ENCODE results near the gene GRAP2. TPM values are rescaled to one million over a fixed set of nuclear protein-coding genes. Genes with fewer than 3 reads are reported as not detected.
A peak's percentile ranks its signal among the peaks of the same experiment; 100 is the strongest.

Gene GRAP2
- total RNA-seq, 1 donor from 2014 or later = 38.4 TPM

- H3K27me3 Mint-ChIP-seq = no peaks in the 10 kb centered on the region
- H3K4me3 Mint-ChIP-seq = peak overlapping the region; percentile 61
- H3K27ac Mint-ChIP-seq = peak overlapping the region; percentile 56
- DNase-seq = no peak
- peaks cover 64% of the 10 kb centered on the region for H3K4me1 Mint-ChIP-seq
- H3K9me3 Mint-ChIP-seq = no peaks in the 10 kb centered on the region
- H3K36me3 Mint-ChIP-seq (ENCODE audit: low read depth) = peaks cover 14% of the 10 kb centered on the region
- intact Hi-C loops (cut with micrococcal nuclease) = loop anchor here (5.0 kb wide), 1 partner anchor 39 kb away; the partner anchor contains the start of gene TMA7B
Measured at GRCh38 chr22:39923696-39924095, 22.8 kb downstream of the GRAP2 start.

GRCh38 chr22:39924286-39924685 is 23.4 kb downstream of the GRAP2 start:
- H3K4me1 Mint-ChIP-seq = peaks cover 64% of the 10 kb centered on the region
- H3K4me3 Mint-ChIP-seq = no peak overlapping the region
- H3K9me3 Mint-ChIP-seq = no peaks in the 10 kb centered on the region
- H3K36me3 Mint-ChIP-seq (ENCODE audit: low read depth) = peaks cover 14% of the 10 kb centered on the region
- intact Hi-C loops (cut with micrococcal nuclease) = loop anchor here (5.0 kb wide), 1 partner anchor 38 kb away; the partner anchor contains the start of gene TMA7B
- no peak overlapping the region for H3K27ac Mint-ChIP-seq
- DNase-seq = no peak
- H3K27me3 Mint-ChIP-seq = no peaks in the 10 kb centered on the region

- Mint-ChIP-seq H3K27me3 (no peaks in the 10 kb centered on the region), H3K27ac (no peak overlapping the region), H3K9me3 (no peaks in the 10 kb centered on the region), H3K4me1 (peaks cover 54% of the 10 kb centered on the region), H3K4me3 (no peak overlapping the region), H3K36me3 (ENCODE audit: low read depth) (peaks cover 14% of the 10 kb centered on the region)
- intact Hi-C loops (cut with micrococcal nuclease) = no loop called here
- no peak for DNase-seq
Measured at GRCh38 chr22:39925273-39925672, 24.4 kb downstream of the GRAP2 start.

GRCh38 chr22:39925909-39926679 is 25.2 kb downstream of the GRAP2 start:
- no peaks in the 10 kb centered on the region for H3K27me3 Mint-ChIP-seq
- no peak overlapping the region for H3K4me3 Mint-ChIP-seq
- peak; percentile 79 for DNase-seq
- H3K4me1 Mint-ChIP-seq = peaks cover 46% of the 10 kb centered on the region
- intact Hi-C loops (cut with micrococcal nuclease) = loop anchor here (2.0 kb wide), 1 partner anchor 17 kb away; no protein-coding TSS in a partner anchor
- no peaks in the 10 kb centered on the region for H3K9me3 Mint-ChIP-seq
- peaks cover 14% of the 10 kb centered on the region for H3K36me3 Mint-ChIP-seq (ENCODE audit: low read depth)
- no peak overlapping the region for H3K27ac Mint-ChIP-seq

- Mint-ChIP-seq H3K27me3 (no peaks in the 10 kb centered on the region), H3K4me1 (peaks cover 43% of the 10 kb centered on the region), H3K36me3 (ENCODE audit: low read depth) (peaks cover 14% of the 10 kb centered on the region), H3K9me3 (no peaks in the 10 kb centered on the region), H3K27ac (no peak overlapping the region), H3K4me3 (no peak overlapping the region)
- intact Hi-C loops (cut with micrococcal nuclease) = loop anchor here (2.0 kb wide), 1 partner anchor 18 kb away; no protein-coding TSS in a partner anchor
- no peak for DNase-seq
Measured at GRCh38 chr22:39926753-39927152, 25.9 kb downstream of the GRAP2 start.

- H3K27ac Mint-ChIP-seq = no peak overlapping the region
- intact Hi-C loops (cut with micrococcal nuclease) = loop anchor here (2.0 kb wide), 1 partner anchor 19 kb away; no protein-coding TSS in a partner anchor
- peak; percentile 77 for DNase-seq
- H3K9me3 Mint-ChIP-seq = no peaks in the 10 kb centered on the region
- peaks cover 39% of the 10 kb centered on the region for H3K4me1 Mint-ChIP-seq
- no peak overlapping the region for H3K4me3 Mint-ChIP-seq
- peaks cover 6% of the 10 kb centered on the region for H3K36me3 Mint-ChIP-seq (ENCODE audit: low read depth)
- H3K27me3 Mint-ChIP-seq = no peaks in the 10 kb centered on the region
Measured at GRCh38 chr22:39927544-39927943, 26.7 kb downstream of the GRAP2 start.

- H3K27ac Mint-ChIP-seq = no peak overlapping the region
- intact Hi-C loops (cut with micrococcal nuclease) = loop anchor here (1.0 kb wide), 1 partner anchor 9 kb away; no protein-coding TSS in a partner anchor
- peaks cover 5% of the 10 kb centered on the region for H3K36me3 Mint-ChIP-seq (ENCODE audit: low read depth)
Measured at GRCh38 chr22:39928536-39929520, 27.9 kb downstream of the GRAP2 start.

GRCh38 chr22:39931251-39931650 is 30.4 kb downstream of the GRAP2 start:
- Mint-ChIP-seq H3K27me3 (no peaks in the 10 kb centered on the region), H3K4me1 (peaks cover 41% of the 10 kb centered on the region), H3K27ac (no peak overlapping the region), H3K4me3 (no peak overlapping the region), H3K36me3 (ENCODE audit: low read depth) (peaks cover 2% of the 10 kb centered on the region), H3K9me3 (no peaks in the 10 kb centered on the region)
- no peak for DNase-seq
- intact Hi-C loops (cut with micrococcal nuclease) = loop anchor here (1.0 to 5.0 kb wide), 2 partner anchors 23 to 91 kb away; no protein-coding TSS in a partner anchor

More at GRCh38 chr22:39928536-39929520, 27.9 kb downstream of the GRAP2 start:
- H3K9me3 Mint-ChIP-seq = no peaks in the 10 kb centered on the region
- no peak overlapping the region for H3K4me3 Mint-ChIP-seq
- no peak for DNase-seq
- H3K27me3 Mint-ChIP-seq = no peaks in the 10 kb centered on the region
- peaks cover 43% of the 10 kb centered on the region for H3K4me1 Mint-ChIP-seq

GRCh38 chr22:39932166-39932565 is 31.3 kb downstream of the GRAP2 start:
- Mint-ChIP-seq H3K27me3 (no peaks in the 10 kb centered on the region), H3K36me3 (ENCODE audit: low read depth) (peaks cover 4% of the 10 kb centered on the region), H3K27ac (no peak overlapping the region), H3K4me1 (peaks cover 47% of the 10 kb centered on the region), H3K4me3 (peak overlapping the region; percentile 24), H3K9me3 (no peaks in the 10 kb centered on the region)
- intact Hi-C loops (cut with micrococcal nuclease) = loop anchor here (2.0 to 5.0 kb wide), 2 partner anchors 29 to 90 kb away; partner anchors contain the start of gene TMA7B
- DNase-seq = no peak

- H3K36me3 Mint-ChIP-seq (ENCODE audit: low read depth) = peaks cover 4% of the 10 kb centered on the region
- H3K4me3 Mint-ChIP-seq = peak overlapping the region; percentile 74
- peak overlapping the region; percentile 91 for H3K27ac Mint-ChIP-seq
- intact Hi-C loops (cut with micrococcal nuclease) = loop anchor here (2.0 to 5.0 kb wide), 2 partner anchors 28 to 89 kb away; partner anchors contain the start of gene TMA7B
- peaks cover 56% of the 10 kb centered on the region for H3K4me1 Mint-ChIP-seq
- no peaks in the 10 kb centered on the region for H3K9me3 Mint-ChIP-seq
- no peaks in the 10 kb centered on the region for H3K27me3 Mint-ChIP-seq
- peak; percentile 86 for DNase-seq
Measured at GRCh38 chr22:39932918-39933649, 32.2 kb downstream of the GRAP2 start.

- peak; percentile 77 for DNase-seq
- intact Hi-C loops (cut with micrococcal nuclease) = loop anchor here (2.0 to 5.0 kb wide), 3 partner anchors 13 to 89 kb away; partner anchors contain the start of gene TMA7B
Measured at GRCh38 chr22:39933741-39934140, 32.9 kb downstream of the GRAP2 start.

GRCh38 chr22:39935116-39935515 is 34.2 kb downstream of the GRAP2 start:
- Mint-ChIP-seq H3K36me3 (ENCODE audit: low read depth) (peaks cover 5% of the 10 kb centered on the region), H3K27ac (peak overlapping the region; percentile 91), H3K9me3 (no peaks in the 10 kb centered on the region), H3K27me3 (no peaks in the 10 kb centered on the region), H3K4me3 (peak overlapping the region; percentile 74), H3K4me1 (peaks cover 70% of the 10 kb centered on the region)
- intact Hi-C loops (cut with micrococcal nuclease) = loop anchor here (2.0 kb wide), 1 partner anchor 14 kb away; no protein-coding TSS in a partner anchor
- no peak for DNase-seq

More at GRCh38 chr22:39933741-39934140, 32.9 kb downstream of the GRAP2 start:
- Mint-ChIP-seq H3K9me3 (no peaks in the 10 kb centered on the region), H3K27me3 (no peaks in the 10 kb centered on the region), H3K4me1 (peaks cover 62% of the 10 kb centered on the region), H3K27ac (peak overlapping the region; percentile 91), H3K4me3 (peak overlapping the region; percentile 74), H3K36me3 (ENCODE audit: low read depth) (peaks cover 4% of the 10 kb centered on the region)
